WTC11 (cell line): ENCODE measurements around the gene JAKMIP1. TPM values are rescaled to one million over a fixed set of nuclear protein-coding genes. Genes with fewer than 3 reads are reported as not detected.

ENCODE experiments used
- ATAC-seq: fragments of 200-7000 bp; cut with Tn5 transposase; 2 replicates; pipeline ENCODE4 v1.10.0; 2021; ENCODE audit warnings: mild to moderate bottlenecking, moderate library complexity
- CTCF ChIA-PET: fragments of 300-600 bp; sonication (Branson Sonifier 250); formaldehyde crosslinking; loops from one replicate; lab custom pipeline; 2021; ENCODE audit warnings: antibody characterized with exemption; lab: Charles Lee
- POLR2A ChIA-PET: fragments of 350-600 bp; sonication (Branson Sonifier 250); formaldehyde crosslinking; loops from one replicate; lab custom pipeline; 2021; ENCODE audit warnings: antibody characterized with exemption; lab: Charles Lee
- DNase-seq: peaks from one replicate; pipeline ENCODE4 v3.0.0; 2021; ENCODE audit warnings: low spot score
- H3K27ac Mint-ChIP-seq: 2 replicates; pipeline ENCODE4 v1.8.0; 2021; ENCODE audit warnings: mixed read lengths
- H3K27me3 Mint-ChIP-seq: 2 replicates; pipeline ENCODE4 v1.8.0; 2021; ENCODE audit warnings: low read depth, mild to moderate bottlenecking, moderate library complexity, mixed read lengths
- H3K36me3 Mint-ChIP-seq: 2 replicates; pipeline ENCODE4 v1.8.0; 2021; ENCODE audit warnings: mixed read lengths
- H3K4me1 Mint-ChIP-seq: 2 replicates; pipeline ENCODE4 v1.8.0; 2022; ENCODE audit warnings: mixed read lengths
- H3K4me3 Mint-ChIP-seq: 2 replicates; pipeline ENCODE4 v1.8.0; 2021; ENCODE audit warnings: mild to moderate bottlenecking, moderate library complexity, mixed read lengths
- H3K9me3 Mint-ChIP-seq: 2 replicates; pipeline ENCODE4 v1.8.0; 2021; ENCODE audit warnings: mixed read lengths
- AFF4 ChIP-seq: sonication (generic); formaldehyde crosslinking; IDR thresholded peaks from 2 replicates; pipeline ENCODE4 v1.8.1; 2023; ENCODE audit warnings: mild to moderate bottlenecking, missing genetic modification reagents, borderline replicate concordance
- CREB1 ChIP-seq: sonication (generic); formaldehyde crosslinking; IDR thresholded peaks from 2 replicates; pipeline ENCODE4 v1.8.0; 2023; ENCODE audit warnings: mild to moderate bottlenecking, missing genetic modification reagents
- CTCF ChIP-seq: fragments of 200-600 bp; IDR thresholded peaks from 2 replicates; pipeline ENCODE4 v1.8.0; 2022; ENCODE audit warnings: antibody characterized with exemption
- ESRRA ChIP-seq: sonication (generic); formaldehyde crosslinking; IDR thresholded peaks from 2 replicates; pipeline ENCODE4 v1.8.1; 2022; ENCODE audit warnings: mild to moderate bottlenecking, missing genetic modification reagents, borderline replicate concordance
- FOXP1 ChIP-seq: sonication (generic); formaldehyde crosslinking; IDR thresholded peaks from 2 replicates; pipeline ENCODE4 v1.8.0; 2022; ENCODE audit warnings: missing genetic modification reagents, mild to moderate bottlenecking, moderate library complexity, borderline replicate concordance
- IRF1 ChIP-seq: sonication (generic); formaldehyde crosslinking; IDR thresholded peaks from 2 replicates; pipeline ENCODE4 v1.8.0; 2023; ENCODE audit warnings: missing genetic modification reagents
- NFATC4 ChIP-seq: fragments of 250-450 bp; sonication (Bioruptor Pico); IDR thresholded peaks from 2 replicates; pipeline ENCODE4 v1.9.0; 2021; ENCODE audit warnings: mild to moderate bottlenecking
- NR3C1 ChIP-seq: sonication (generic); formaldehyde crosslinking; conservative IDR thresholded peaks from 2 replicates; pipeline ENCODE4 v1.8.1; 2023; ENCODE audit warnings: low read depth, mild to moderate bottlenecking, missing genetic modification reagents
- RELA ChIP-seq: sonication (generic); formaldehyde crosslinking; IDR thresholded peaks from 2 replicates; pipeline ENCODE4 v1.8.1; 2022; ENCODE audit warnings: missing genetic modification reagents, mild to moderate bottlenecking, borderline replicate concordance
- SMAD3 ChIP-seq: sonication (generic); formaldehyde crosslinking; IDR thresholded peaks from 2 replicates; pipeline ENCODE4 v1.8.0; 2022; ENCODE audit warnings: missing genetic modification reagents, mild to moderate bottlenecking, borderline replicate concordance
- SOX15 ChIP-seq: fragments of 250-450 bp; sonication (Bioruptor Pico); IDR thresholded peaks from 2 replicates; pipeline ENCODE4 v1.9.0; 2021; ENCODE audit warnings: mild to moderate bottlenecking
- STAT6 ChIP-seq: sonication (generic); formaldehyde crosslinking; conservative IDR thresholded peaks from 2 replicates; pipeline ENCODE4 v1.8.1; 2023; ENCODE audit warnings: mild to moderate bottlenecking, low read depth, missing genetic modification reagents, moderate library complexity
- ZBTB43 ChIP-seq: sonication (generic); formaldehyde crosslinking; IDR thresholded peaks from 2 replicates; pipeline ENCODE4 v1.8.1; 2023; ENCODE audit warnings: mild to moderate bottlenecking, missing genetic modification reagents
- ZNF317 ChIP-seq: sonication (generic); formaldehyde crosslinking; IDR thresholded peaks from 2 replicates; pipeline ENCODE4 v1.8.1; 2023; ENCODE audit warnings: low read depth, mild to moderate bottlenecking, moderate library complexity, missing genetic modification reagents, borderline replicate concordance
- ZNF396 ChIP-seq: fragments of 250-450 bp; sonication (Bioruptor Pico); IDR thresholded peaks from 2 replicates; pipeline ENCODE4 v1.8.0; 2021; ENCODE audit warnings: mild to moderate bottlenecking, moderate library complexity, borderline replicate concordance
- ZNF416 ChIP-seq: fragments of 250-450 bp; sonication (Bioruptor Pico); IDR thresholded peaks from 2 replicates; pipeline ENCODE4 v1.9.0; 2021; ENCODE audit warnings: mild to moderate bottlenecking, inconsistent platforms
- total RNA-seq: library from RNA; stranded (reverse); gene quantifications from 3 replicates; pipeline ENCODE4 v1.2.3, GENCODE V29; 2021

JAKMIP1 gene
- total RNA-seq, 1 experiment from 2014 or later: 4.0 TPM

- no peaks in the 10 kb centered on the region for H3K9me3 Mint-ChIP-seq
- no peak overlapping the region; the same call in 1 of the 2 replicates for H3K27ac Mint-ChIP-seq
- TF ChIP-seq CTCF (peak; percentile 86), ZBTB43 (CRISPR knock-in tag) (no peak)
- ChIA-PET POLR2A (no interaction called here), CTCF (interaction anchor here (0.5 to 3.7 kb wide), 26 partner anchors 9 to 311 kb away, joined by 3 to 28 read pairs (median 3); partner anchors contain the start of gene WFS1)
- peak; percentile 85 for ATAC-seq
- peak; percentile 76 for DNase-seq
- no peaks in the 10 kb centered on the region for H3K36me3 Mint-ChIP-seq
- H3K27me3 Mint-ChIP-seq: no peaks in the 10 kb centered on the region; the same call in 1 of the 2 replicates
- H3K4me1 Mint-ChIP-seq: peaks cover 14% of the 10 kb centered on the region
- peak overlapping the region; percentile 1; the same call in 1 of the 2 replicates for H3K4me3 Mint-ChIP-seq
These were observed 180.8 kb downstream of the JAKMIP1 start for GRCh38 chr4:6019316-6020263.

- DNase-seq (no peak), ATAC-seq (no peak)
- H3K4me3 Mint-ChIP-seq: peak within 1 kb of the TSS; percentile 1; the same call in 1 of the 2 replicates
- peaks cover 14% of the 10 kb centered on the region for H3K4me1 Mint-ChIP-seq
- CTCF ChIA-PET: interaction anchor here (3.7 kb wide), 1 partner anchor 20 kb away, joined by 28 read pairs; no protein-coding TSS in a partner anchor
- H3K27ac Mint-ChIP-seq: no peak within 1 kb of the TSS; the same call in 1 of the 2 replicates
- no peaks in the 10 kb centered on the region for H3K9me3 Mint-ChIP-seq
- H3K27me3 Mint-ChIP-seq: no peaks in the 10 kb centered on the region; the same call in 1 of the 2 replicates
- no peaks in the 10 kb centered on the region for H3K36me3 Mint-ChIP-seq
- POLR2A ChIA-PET: no interaction called here
- TF ChIP-seq FOXP1 (no peak), AFF4 (CRISPR knock-in tag) (no peak), STAT6 (CRISPR knock-in tag) (no peak), ZNF317 (CRISPR knock-in tag) (no peak), RELA (CRISPR knock-in tag) (no peak), NR3C1 (CRISPR knock-in tag) (no peak), SOX15 (no peak), ESRRA (CRISPR knock-in tag) (no peak), IRF1 (no peak), NFATC4 (CRISPR knock-in tag) (no peak), CREB1 (CRISPR knock-in tag) (no peak), ZNF416 (CRISPR knock-in tag) (no peak), CTCF (no peak), ZNF396 (no peak), SMAD3 (CRISPR knock-in tag) (no peak)
These were observed 182.0 kb downstream of the JAKMIP1 start, which contains the start of gene C4orf50 for GRCh38 chr4:6018331-6018730. TSS of gene C4orf50 (minus strand) at chr4:6018431.
